ENCODE measurements around the gene ST3GAL4. TPM values are rescaled to one million over a fixed set of nuclear protein-coding genes. Genes with fewer than 3 reads are reported as not detected.

ST3GAL4 gene
- polyA plus RNA-seq, 1 donor (not counting 4 experiments of a cell fraction or from before 2014, with no cell fraction given): 24.6 TPM

- Histone ChIP-seq H3K4me3 (ENCODE audit: control insufficient read depth in 2 of 3, extremely low read depth in 1 of 3, insufficient read depth in 2 of 3, low read depth in 1 of 3, low read length in 3 of 3) (peak overlapping the region in 2 of 3 experiments; percentile 42 to 58), H3K27me3 (ENCODE audit: control insufficient read depth, extremely low read depth, insufficient read depth, low read length) (no peaks in the 10 kb centered on the region), H3K27ac (ENCODE audit: control insufficient read depth, insufficient read depth, low read length) (peak overlapping the region; percentile 85), H3K79me2 (ENCODE audit: control insufficient read depth, insufficient read depth, low read length) (peaks cover 73% of the 10 kb centered on the region), H3K36me3 (ENCODE audit: control insufficient read depth in 2 of 2, extremely low read depth in 1 of 2, insufficient read depth in 2 of 2, low read length in 2 of 2) (peaks cover 9 to 16% of the 10 kb centered on the region in 2 experiments), H3K4me2 (ENCODE audit: control insufficient read depth, extremely low read depth, insufficient read depth, low read depth, low read length) (peak overlapping the region; percentile 82), H4K20me1 (ENCODE audit: control insufficient read depth, extremely low read depth, insufficient read depth, low read length) (no peaks in the 10 kb centered on the region), H3K9ac (ENCODE audit: control insufficient read depth, extremely low read depth, insufficient read depth, low read length) (peak overlapping the region; percentile 60), H2AFZ (ENCODE audit: control insufficient read depth, low read length) (no peak overlapping the region), H3K9me3 (ENCODE audit: control insufficient read depth, low read depth, low read length) (no peaks in the 10 kb centered on the region), H3K4me1 (ENCODE audit: control insufficient read depth, extremely low read depth, insufficient read depth, low read length) (peaks cover 37% of the 10 kb centered on the region), H3K9me1 (ENCODE audit: control insufficient read depth, extremely low read depth, insufficient read depth, low read length) (peaks cover 3% of the 10 kb centered on the region)
- peak; percentile 92 for FAIRE-seq
- dilution Hi-C loops (cut with MboI; ENCODE audit: extremely low pct_ligation_motif_present, low sequenced_read_pairs): no loop called here
- TF ChIP-seq CTCF (optimal IDR thresholded peaks at IDR 0.05 in 1 of 3, IDR thresholded peaks at IDR 0.05 in 1 of 3, conservative IDR thresholded peaks at IDR 0.05 in 1 of 3; ENCODE audit: extremely low read depth in 1 of 3, insufficient read depth in 2 of 3, low read length in 3 of 3): no peak
- TF ChIP-seq EZH2 (IDR thresholded peaks at IDR 0.05; ENCODE audit: low read length): no peak
- peak; percentile 90 for DNase-seq (ENCODE audit: low read depth, low spot score)
These were observed 2.3 kb upstream of the ST3GAL4 start for GRCh38 chr11:126352934-126353801.

GRCh38 chr11:126354631-126355323 is 709 bp upstream of the ST3GAL4 start:
- FAIRE-seq (no peak), DNase-seq (ENCODE audit: low read depth, low spot score) (no peak)
- H3K9ac ChIP-seq (ENCODE audit: control insufficient read depth, extremely low read depth, insufficient read depth, low read length): peak overlapping the region; percentile 89
- H3K9me1 ChIP-seq (ENCODE audit: control insufficient read depth, extremely low read depth, insufficient read depth, low read length): no peaks in the 10 kb centered on the region
- H3K4me3 ChIP-seq (ENCODE audit: control insufficient read depth in 2 of 3, extremely low read depth in 1 of 3, insufficient read depth in 2 of 3, low read depth in 1 of 3, low read length in 3 of 3): peak overlapping the region; percentile 81 to 89 (median 87)
- H2AFZ ChIP-seq (ENCODE audit: control insufficient read depth, low read length): peak overlapping the region; percentile 30
- H3K79me2 ChIP-seq (ENCODE audit: control insufficient read depth, insufficient read depth, low read length): peaks cover 73% of the 10 kb centered on the region
- no peaks in the 10 kb centered on the region for H4K20me1 ChIP-seq (ENCODE audit: control insufficient read depth, extremely low read depth, insufficient read depth, low read length)
- H3K4me1 ChIP-seq (ENCODE audit: control insufficient read depth, extremely low read depth, insufficient read depth, low read length): peaks cover 47% of the 10 kb centered on the region
- no peak for TF ChIP-seq EZH2 (IDR thresholded peaks at IDR 0.05; ENCODE audit: low read length)
- TF ChIP-seq CTCF (optimal IDR thresholded peaks at IDR 0.05 in 1 of 3, IDR thresholded peaks at IDR 0.05 in 1 of 3, conservative IDR thresholded peaks at IDR 0.05 in 1 of 3; ENCODE audit: extremely low read depth in 1 of 3, insufficient read depth in 2 of 3, low read length in 3 of 3): no peak
- dilution Hi-C loops (cut with MboI; ENCODE audit: extremely low pct_ligation_motif_present, low sequenced_read_pairs): no loop called here
- H3K27me3 ChIP-seq (ENCODE audit: control insufficient read depth, extremely low read depth, insufficient read depth, low read length): no peaks in the 10 kb centered on the region
- H3K36me3 ChIP-seq (ENCODE audit: control insufficient read depth in 2 of 2, extremely low read depth in 1 of 2, insufficient read depth in 2 of 2, low read length in 2 of 2): peaks cover 9 to 20% of the 10 kb centered on the region in 2 experiments
- peak overlapping the region; percentile 71 for H3K4me2 ChIP-seq (ENCODE audit: control insufficient read depth, extremely low read depth, insufficient read depth, low read depth, low read length)
- H3K27ac ChIP-seq (ENCODE audit: control insufficient read depth, insufficient read depth, low read length): peak overlapping the region; percentile 86
- no peaks in the 10 kb centered on the region for H3K9me3 ChIP-seq (ENCODE audit: control insufficient read depth, low read depth, low read length)
